ENCODE data around the gene GMPR2.

DNA sequence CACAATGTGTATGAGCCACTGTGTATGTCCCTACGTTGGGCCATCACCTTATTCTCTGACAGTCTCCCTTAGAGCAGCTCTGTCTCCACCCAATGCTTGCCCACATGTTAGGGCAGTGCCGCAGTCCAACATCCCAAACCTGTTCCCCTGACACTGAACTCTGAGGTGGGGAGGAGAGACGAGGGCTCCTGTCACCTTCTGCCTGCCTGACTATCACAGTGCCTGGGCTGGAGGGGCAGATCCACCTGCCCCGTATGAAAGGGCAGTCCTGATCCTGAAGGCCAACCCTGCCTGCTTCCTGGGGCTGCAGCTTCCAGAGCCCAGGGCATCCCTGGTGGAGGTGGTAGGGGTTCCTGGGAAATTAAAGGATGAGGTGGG is 28.0 kb downstream of the GMPR2 start:
- TF ChIP-seq, protein P1, sequence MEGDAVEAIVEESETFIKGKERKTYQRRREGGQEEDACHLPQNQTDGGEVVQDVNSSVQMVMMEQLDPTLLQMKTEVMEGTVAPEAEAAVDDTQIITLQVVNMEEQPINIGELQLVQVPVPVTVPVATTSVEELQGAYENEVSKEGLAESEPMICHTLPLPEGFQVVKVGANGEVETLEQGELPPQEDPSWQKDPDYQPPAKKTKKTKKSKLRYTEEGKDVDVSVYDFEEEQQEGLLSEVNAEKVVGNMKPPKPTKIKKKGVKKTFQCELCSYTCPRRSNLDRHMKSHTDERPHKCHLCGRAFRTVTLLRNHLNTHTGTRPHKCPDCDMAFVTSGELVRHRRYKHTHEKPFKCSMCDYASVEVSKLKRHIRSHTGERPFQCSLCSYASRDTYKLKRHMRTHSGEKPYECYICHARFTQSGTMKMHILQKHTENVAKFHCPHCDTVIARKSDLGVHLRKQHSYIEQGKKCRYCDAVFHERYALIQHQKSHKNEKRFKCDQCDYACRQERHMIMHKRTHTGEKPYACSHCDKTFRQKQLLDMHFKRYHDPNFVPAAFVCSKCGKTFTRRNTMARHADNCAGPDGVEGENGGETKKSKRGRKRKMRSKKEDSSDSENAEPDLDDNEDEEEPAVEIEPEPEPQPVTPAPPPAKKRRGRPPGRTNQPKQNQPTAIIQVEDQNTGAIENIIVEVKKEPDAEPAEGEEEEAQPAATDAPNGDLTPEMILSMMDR (IDR thresholded peaks at IDR 0.05; ENCODE audit: insufficient read depth, low read length): no peak
- no peak for TF ChIP-seq SPI1 (IDR thresholded peaks at IDR 0.05; ENCODE audit: borderline replicate concordance, low read depth)
- TF ChIP-seq POLR2AphosphoS5 (IDR thresholded peaks at IDR 0.05; ENCODE audit: low read depth): no peak

Data from HL-60 (cell line).